ENCODE measurements around the gene RND3. TPM values are rescaled to one million over a fixed set of nuclear protein-coding genes. Genes with fewer than 3 reads are reported as not detected.

Gene RND3
- total and polyA plus RNA-seq, 9 of the 15 experiments (the other 6 are each of a cell fraction or from before 2014, with no cell fraction given): 0.22 to 0.64 (median 0.29) TPM; not detected in 4

GRCh38 chr2:150467621-150467963 lies 19.9 kb downstream of the RND3 start:
- FAIRE-seq (no peak), DNase-seq (ENCODE audit: extremely low read depth in 1 of 4, low spot score in 3 of 4) (no peak), ATAC-seq (no peak)
- H3K36me3 ChIP-seq (ENCODE audit: control insufficient read depth, insufficient read depth, low read length): no peaks in the 10 kb centered on the region
- H3K9ac ChIP-seq (ENCODE audit: insufficient read depth in 1 of 2, low read depth in 2 of 2, low read length in 2 of 2): no peak overlapping the region
- H3K4me2 ChIP-seq (ENCODE audit: insufficient read depth, low read length): no peak overlapping the region
- H3K4me1 ChIP-seq (replicated peaks in 1 of 2; ENCODE audit: control insufficient read depth in 2 of 2, insufficient read depth in 2 of 2, low read length in 2 of 2): no peaks in the 10 kb centered on the region
- H3K4me3 ChIP-seq: no peak overlapping the region
- ChIA-PET CTCF (ENCODE audit: low intra/inter-chr PET ratio) (no interaction called here), POLR2A (no interaction called here)
- BruUV-seq (replicated peaks): no TSS peak
- no peaks in the 10 kb centered on the region for H3K9me1 ChIP-seq (ENCODE audit: control insufficient read depth, insufficient read depth, low read length)
- intact Hi-C loops (cut with micrococcal nuclease) (no loop called here), in situ Hi-C loops (cut with MboI) (no loop called here)
- no peaks in the 10 kb centered on the region for H3K9me3 ChIP-seq (replicated peaks; ENCODE audit: control insufficient read depth, insufficient read depth, low read depth, low read length)
- H3K27ac ChIP-seq (ENCODE audit: extremely low read depth, low read depth, low read length): no peak overlapping the region
- no peaks in the 10 kb centered on the region for H3K79me2 ChIP-seq (ENCODE audit: control insufficient read depth, insufficient read depth, low read length)
- no peaks in the 10 kb centered on the region for H3K27me3 ChIP-seq (ENCODE audit: control insufficient read depth in 2 of 2, insufficient read depth in 2 of 2, low read length in 2 of 2)
- no peak overlapping the region for H2AFZ ChIP-seq (ENCODE audit: low read depth, low read length)
- TF ChIP-seq ZNF347 (CRISPR knock-in tag; IDR thresholded peaks at IDR 0.05; ENCODE audit: low read depth) (no peak), FOXJ2 (tag; IDR thresholded peaks at IDR 0.05) (no peak), HEY1 (CRISPR knock-in tag; IDR thresholded peaks at IDR 0.05; ENCODE audit: borderline replicate concordance) (no peak), ZBTB2 (IDR thresholded peaks at IDR 0.05) (no peak), VEZF1 (CRISPR knock-in tag; IDR thresholded peaks at IDR 0.05) (no peak), ZNF239 (CRISPR knock-in tag; IDR thresholded peaks at IDR 0.05) (no peak), NCOA2 (IDR thresholded peaks at IDR 0.05; ENCODE audit: partially characterized antibody in 2 of 2) (no peak), MLLT1 (IDR thresholded peaks at IDR 0.05) (no peak), ZNF277 (CRISPR knock-in tag; IDR thresholded peaks at IDR 0.05; ENCODE audit: borderline replicate concordance) (no peak), MCM2 (IDR thresholded peaks at IDR 0.05; ENCODE audit: low read depth) (no peak)
- WGBS (ENCODE audit: insufficient coverage, low coverage, missing lambda C conversion rate): 0% methylated on average over 2 of the region's 2 CpGs
- H4K20me1 ChIP-seq (replicated peaks; ENCODE audit: control insufficient read depth, insufficient read depth, low read length): no peaks in the 10 kb centered on the region
